WERI-Rb-1 (cell line): ENCODE measurements around the gene CDH19.

ENCODE experiments used
- DNase-seq: peaks from one replicate; pipeline ENCODE4 v3.0.0-alpha.2; 2020
- H3K27ac ChIP-seq: fragments of 250-450 bp; sonication (Bioruptor Pico); 2 replicates; pipeline ENCODE4 v1.5.1; 2020; ENCODE audit warnings: mild to moderate bottlenecking, moderate library complexity
- H3K27me3 ChIP-seq: fragments of 250-450 bp; sonication (Bioruptor Pico); 2 replicates; pipeline ENCODE4 v1.5.1; 2021; ENCODE audit warnings: mild to moderate bottlenecking, low read depth, moderate library complexity; ENCODE audit not compliant: insufficient read depth, severe bottlenecking
- H3K36me3 ChIP-seq: fragments of 250-450 bp; sonication (Bioruptor Pico); 2 replicates; pipeline ENCODE4 v1.5.1; 2020; ENCODE audit warnings: mild to moderate bottlenecking, moderate library complexity
- H3K4me3 ChIP-seq: 2 replicates; pipeline ENCODE4 v1.5.1; 2011; ENCODE audit warnings: low read depth, mild to moderate bottlenecking, control low read depth, low read length
- H3K9me3 ChIP-seq: fragments of 250-450 bp; sonication (Bioruptor Pico); 2 replicates; pipeline ENCODE4 v1.5.1; 2021; ENCODE audit warnings: mild to moderate bottlenecking, moderate library complexity; ENCODE audit not compliant: severe bottlenecking
- CTCF ChIP-seq: IDR thresholded peaks from 2 replicates; pipeline ENCODE4 v1.5.1; 2011; ENCODE audit warnings: low read depth, mild to moderate bottlenecking, control low read depth, inconsistent platforms, low read length

The CDH19 gene

DNA sequence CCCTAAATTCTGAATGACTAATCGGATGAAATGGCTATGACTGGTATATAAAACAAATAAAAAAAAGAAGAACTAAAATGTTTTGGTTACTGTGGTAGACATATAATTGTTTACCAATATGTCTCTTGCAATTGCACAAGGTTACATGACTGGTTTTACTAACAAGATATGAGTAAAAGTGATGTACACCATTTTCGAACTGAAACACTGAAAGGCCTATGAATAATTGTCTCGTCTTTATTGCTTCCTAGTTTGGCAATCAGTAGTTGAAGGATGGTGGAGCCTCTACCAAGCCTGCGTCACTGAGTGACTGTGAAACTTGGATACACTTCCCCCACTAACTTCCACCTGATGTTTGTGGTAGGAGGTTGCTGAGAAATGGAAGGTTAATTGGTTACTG, 16.5 kb downstream of the CDH19 start:
- Histone ChIP-seq H3K27me3 (no peaks in the 10 kb centered on the region), H3K36me3 (no peaks in the 10 kb centered on the region), H3K4me3 (no peak overlapping the region), H3K27ac (no peak overlapping the region), H3K9me3 (no peaks in the 10 kb centered on the region)
- DNase-seq, result no peak
- TF ChIP-seq CTCF, result no peak

GRCh38 chr18:66582211-66582610, 21.7 kb downstream of the CDH19 start:
- Histone ChIP-seq H3K27me3 (no peaks in the 10 kb centered on the region), H3K9me3 (no peaks in the 10 kb centered on the region), H3K36me3 (no peaks in the 10 kb centered on the region), H3K4me3 (no peak overlapping the region), H3K27ac (no peak overlapping the region)
- no peak for TF ChIP-seq CTCF
- DNase-seq, result no peak

DNA sequence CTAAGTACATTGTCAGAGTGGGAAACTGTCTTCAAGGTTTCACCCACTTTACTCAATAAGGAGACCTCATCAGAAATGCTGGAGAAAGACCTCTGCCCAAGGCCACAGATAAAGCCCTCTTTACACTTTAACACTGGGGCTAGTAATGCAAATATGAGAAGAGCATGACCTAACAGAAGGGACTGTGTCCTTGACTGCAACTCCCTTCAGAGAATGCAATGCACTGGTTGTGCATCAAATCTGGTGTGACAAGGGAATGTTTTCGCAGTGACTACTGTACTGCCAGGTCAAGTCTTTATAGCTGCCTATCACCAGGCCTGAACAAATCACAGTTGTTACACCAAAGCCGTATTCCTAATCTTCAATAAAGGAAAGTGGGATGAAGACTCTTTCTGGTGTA, 28.6 kb downstream of the CDH19 start:
- Histone ChIP-seq H3K4me3 (no peak overlapping the region), H3K27me3 (no peaks in the 10 kb centered on the region), H3K36me3 (no peaks in the 10 kb centered on the region), H3K27ac (no peak overlapping the region), H3K9me3 (no peaks in the 10 kb centered on the region)
- no peak for DNase-seq
- no peak for TF ChIP-seq CTCF

GRCh38 chr18:66571845-66572244, 32.0 kb downstream of the CDH19 start:
- Histone ChIP-seq H3K36me3 (no peaks in the 10 kb centered on the region), H3K9me3 (no peaks in the 10 kb centered on the region), H3K27me3 (no peaks in the 10 kb centered on the region), H3K4me3 (no peak overlapping the region), H3K27ac (no peak overlapping the region)
- TF ChIP-seq CTCF, result no peak
- no peak for DNase-seq

GRCh38 chr18:66566616-66567015, 37.3 kb downstream of the CDH19 start:
- no peak overlapping the region for H3K27ac ChIP-seq
- H3K36me3 ChIP-seq, result no peaks in the 10 kb centered on the region
- no peaks in the 10 kb centered on the region for H3K9me3 ChIP-seq
- no peak for DNase-seq
- no peaks in the 10 kb centered on the region for H3K27me3 ChIP-seq
- no peak for TF ChIP-seq CTCF
- no peak overlapping the region for H3K4me3 ChIP-seq

- Histone ChIP-seq H3K27me3 (no peaks in the 10 kb centered on the region), H3K27ac (no peak overlapping the region), H3K9me3 (no peaks in the 10 kb centered on the region), H3K4me3 (no peak overlapping the region), H3K36me3 (no peaks in the 10 kb centered on the region)
- no peak for DNase-seq
- TF ChIP-seq CTCF, result no peak
Observed at GRCh38 chr18:66564236-66564635, 39.7 kb downstream of the CDH19 start.
